Astrocyte of the spinal cord (primary cell): Measurements from ENCODE around the gene ELOVL5.
A peak's percentile ranks its signal among the peaks of the same experiment; 100 is the strongest.

ENCODE experiments used
- DNase-seq: peaks from one replicate; pipeline ENCODE4 v3.0.0; 2011; ENCODE audit warnings: low read depth, low spot score
- H3K4me3 ChIP-seq: 2 replicates; pipeline ENCODE4 v1.5.1; 2011; ENCODE audit warnings: low read depth, mild to moderate bottlenecking, low read length, moderate library complexity
- CTCF ChIP-seq: IDR thresholded peaks from 2 replicates; pipeline ENCODE4 v1.5.1; 2012; ENCODE audit warnings: low read depth, mild to moderate bottlenecking, low read length, inconsistent platforms
- in situ Hi-C: cut with HindIII; loops from 2 replicates; pipeline ENCODE4 v1.10.0; 2017; ENCODE audit warnings: low sequenced_read_pairs

Gene ELOVL5

GRCh38 chr6:53258076-53258773 lies 90.5 kb downstream of the ELOVL5 start:
- H3K4me3 ChIP-seq, result no peak overlapping the region
- no peak for DNase-seq
- in situ Hi-C loops, result no loop called here
- no peak for TF ChIP-seq CTCF

DNA sequence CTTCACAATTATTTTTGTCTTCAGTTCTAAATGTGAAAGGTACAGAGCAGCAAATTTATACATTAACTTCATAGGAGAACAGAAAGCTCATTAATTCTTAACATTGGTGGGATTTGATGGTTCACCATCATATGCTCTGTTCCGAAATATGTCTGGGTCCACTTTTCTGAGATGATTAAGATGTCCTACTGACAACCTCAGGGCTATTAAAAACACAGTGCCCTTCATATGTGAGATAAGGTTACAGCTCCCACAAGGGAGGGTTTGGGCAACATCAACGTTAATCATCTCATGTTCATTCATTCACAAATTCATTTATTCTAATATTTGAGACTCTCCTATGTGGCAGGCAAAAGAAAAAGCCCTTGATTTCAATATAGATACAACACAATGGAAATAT lies 91.2 kb downstream of the ELOVL5 start:
- in situ Hi-C loops, result no loop called here
- no peak for TF ChIP-seq CTCF
- DNase-seq, result no peak
- no peak overlapping the region for H3K4me3 ChIP-seq

GRCh38 chr6:53257001-53257400 lies 91.7 kb downstream of the ELOVL5 start:
- no peak for TF ChIP-seq CTCF
- DNase-seq, result no peak
- in situ Hi-C loops, result no loop called here
- H3K4me3 ChIP-seq, result no peak overlapping the region

- DNase-seq, result no peak
- in situ Hi-C loops, result no loop called here
These were observed 96.5 kb downstream of the ELOVL5 start for GRCh38 chr6:53252177-53252692.

DNA sequence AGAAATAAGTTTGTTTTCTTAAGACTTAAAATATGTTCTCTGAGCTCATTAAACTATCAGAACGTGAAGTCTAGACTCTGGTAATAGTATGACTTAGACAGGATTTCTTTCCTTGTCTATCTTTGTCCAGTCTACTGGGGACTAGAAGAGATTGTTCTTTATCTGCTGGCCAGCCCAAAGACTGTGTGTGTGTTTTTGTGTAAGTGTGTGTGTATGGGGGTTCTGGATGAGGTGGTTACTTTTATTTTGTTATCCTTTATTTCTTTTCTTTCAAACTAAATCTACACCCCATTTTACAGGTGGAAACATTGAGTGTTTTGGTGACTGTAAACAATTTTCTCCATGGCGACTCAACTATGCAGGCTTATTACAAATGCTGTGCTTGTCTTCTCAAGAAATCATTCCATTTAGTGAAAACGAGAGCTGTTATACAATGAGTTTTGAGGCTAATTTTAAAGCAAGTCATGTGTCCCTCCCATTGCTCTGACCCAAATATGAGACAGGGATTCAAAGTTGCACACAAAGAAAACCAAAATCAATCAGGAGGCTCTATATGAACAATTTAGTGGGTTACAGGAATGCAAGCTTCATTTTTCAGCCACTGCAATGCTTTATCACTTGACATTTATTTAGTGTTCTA lies 97.6 kb downstream of the ELOVL5 start:
- no peak overlapping the region for H3K4me3 ChIP-seq
- no peak for TF ChIP-seq CTCF
- in situ Hi-C loops, result no loop called here
- peak; percentile 13 for DNase-seq

More at GRCh38 chr6:53252177-53252692, 96.5 kb downstream of the ELOVL5 start:
- H3K4me3 ChIP-seq, result no peak overlapping the region
- TF ChIP-seq CTCF, result no peak

GRCh38 chr6:53250176-53251032 lies 98.3 kb downstream of the ELOVL5 start:
- in situ Hi-C loops, result no loop called here
- peak; percentile 48 for DNase-seq
- no peak for TF ChIP-seq CTCF
- no peak overlapping the region for H3K4me3 ChIP-seq
